ENCODE data around the gene ZNF710. TPM values are rescaled to one million over a fixed set of nuclear protein-coding genes. Genes with fewer than 3 reads are reported as not detected.

ZNF710 gene
- total and polyA plus RNA-seq, 2 of the 13 experiments (the other 11 are each of a cell fraction or from before 2014, with no cell fraction given): 4.7 to 20.6 TPM

- TF ChIP-seq GATAD2A (CRISPR knock-in tag; IDR thresholded peaks at IDR 0.05): 0 out of 2 replicates have a peak, but pooled peaks have one; percentile 22
- no peak for TF ChIP-seq MLLT10 (CRISPR knock-in tag; IDR thresholded peaks at IDR 0.05)
- TF ChIP-seq SAP130 (CRISPR knock-in tag; IDR thresholded peaks at IDR 0.05; ENCODE audit: low read depth): peak; percentile 59
- peak; percentile 26; the same call in 1 of the 2 replicates for TF ChIP-seq PATZ1 (CRISPR knock-in tag; IDR thresholded peaks at IDR 0.05)
- no peak for TF ChIP-seq KDM4B (CRISPR knock-in tag; IDR thresholded peaks at IDR 0.05)
- no peak for TF ChIP-seq REST (IDR thresholded peaks at IDR 0.05; ENCODE audit: borderline replicate concordance in 1 of 2, low read depth in 1 of 2, low read length in 2 of 2)
- TF ChIP-seq TOE1 (CRISPR knock-in tag; IDR thresholded peaks at IDR 0.05): no peak
- TF ChIP-seq YEATS2 (CRISPR knock-in tag; IDR thresholded peaks at IDR 0.05; ENCODE audit: borderline replicate concordance): peak; percentile 19; the same call in 1 of the 2 replicates
- no peak for TF ChIP-seq DDIT3 (CRISPR knock-in tag; IDR thresholded peaks at IDR 0.05)
- no peak for TF ChIP-seq NFRKB (IDR thresholded peaks at IDR 0.05)
- no peak for TF ChIP-seq ZNF576 (CRISPR knock-in tag; IDR thresholded peaks at IDR 0.05)
- TF ChIP-seq HMGXB3 (CRISPR knock-in tag; IDR thresholded peaks at IDR 0.05; ENCODE audit: borderline replicate concordance): no peak
- TF ChIP-seq ZFP41 (CRISPR knock-in tag; IDR thresholded peaks at IDR 0.05; ENCODE audit: borderline replicate concordance): no peak
- no peak for TF ChIP-seq KDM6A (CRISPR knock-in tag; IDR thresholded peaks at IDR 0.05; ENCODE audit: low read depth)
- TF ChIP-seq AGO1 (IDR thresholded peaks at IDR 0.05; ENCODE audit: low read depth, low read length, poor library complexity, severe bottlenecking): no peak
- TF ChIP-seq ZFP91 (CRISPR knock-in tag; IDR thresholded peaks at IDR 0.05; ENCODE audit: borderline replicate concordance): peak; percentile 29; the same call in 1 of the 2 replicates
- TF ChIP-seq IRX3 (CRISPR knock-in tag; IDR thresholded peaks at IDR 0.05; ENCODE audit: borderline replicate concordance, low read depth): no peak
Observed at GRCh38 chr15:90103701-90104329, 102.7 kb downstream of the ZNF710 start (continued).

All from HepG2 (cell line).